HG03520 (cell line): Measurements from ENCODE around the gene USP25.

ENCODE experiments used
- ATAC-seq: cut with Tn5 transposase; IDR thresholded peaks from one replicate; pipeline ENCODE4 v1.9.1; 2021; ENCODE audit warnings: mild to moderate bottlenecking, moderate library complexity; ENCODE audit not compliant: unreplicated experiment

Gene USP25

GRCh38 chr21:15755125-15755524, 25.3 kb downstream of the USP25 start:
- ATAC-seq = no peak

- no peak for ATAC-seq
Measured at GRCh38 chr21:15759469-15759868, 29.7 kb downstream of the USP25 start.

DNA sequence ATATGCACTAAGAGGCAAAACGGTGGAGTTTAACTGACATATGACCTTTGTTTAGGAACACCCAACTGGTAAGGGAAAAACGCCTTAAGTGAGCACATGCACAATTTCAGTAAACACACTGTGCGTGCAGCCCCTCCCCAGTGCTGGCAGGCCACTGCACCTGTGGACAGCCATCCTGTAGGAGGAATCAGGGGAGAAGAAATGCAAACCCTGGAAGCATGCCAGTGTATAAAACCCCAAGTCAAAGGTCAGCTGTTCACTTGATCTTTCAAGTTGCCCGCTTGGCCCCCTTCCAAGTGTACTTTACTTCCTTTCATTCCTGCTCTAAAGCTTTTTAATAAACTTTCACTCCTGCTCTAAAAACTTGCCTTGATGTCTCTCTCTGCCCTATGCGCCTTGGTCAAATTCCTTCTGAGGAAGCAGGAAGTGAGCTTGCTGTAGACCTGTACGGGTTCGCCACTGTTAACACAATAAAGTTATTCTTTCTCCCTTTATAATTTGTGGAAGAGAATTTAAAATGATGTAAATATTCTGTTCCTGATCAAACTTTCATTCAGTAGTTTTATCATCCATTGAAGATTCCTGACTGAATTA, 31.8 kb downstream of the USP25 start:
- ATAC-seq = no peak

- no peak for ATAC-seq
Measured at GRCh38 chr21:15763359-15763758, 33.6 kb downstream of the USP25 start.

DNA sequence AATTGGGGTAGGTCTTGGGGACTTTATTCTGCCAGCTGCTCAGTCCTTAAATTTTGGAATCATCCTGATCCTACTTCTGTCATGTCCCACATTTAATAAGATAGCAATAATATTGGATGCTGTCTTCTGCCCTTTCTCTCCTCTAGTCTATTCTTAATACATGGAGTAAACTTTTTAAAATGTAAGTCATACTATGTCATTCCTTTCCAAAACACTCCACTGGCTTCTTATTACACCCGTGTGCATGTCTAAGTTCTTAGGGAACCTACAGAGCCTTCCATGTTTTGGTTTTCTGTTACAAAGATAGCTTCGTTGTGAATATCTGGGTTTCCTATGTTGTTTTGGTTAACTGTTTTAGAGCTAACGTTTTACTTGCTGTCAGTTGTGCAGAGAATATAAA, 35.1 kb downstream of the USP25 start:
- ATAC-seq = no peak

DNA sequence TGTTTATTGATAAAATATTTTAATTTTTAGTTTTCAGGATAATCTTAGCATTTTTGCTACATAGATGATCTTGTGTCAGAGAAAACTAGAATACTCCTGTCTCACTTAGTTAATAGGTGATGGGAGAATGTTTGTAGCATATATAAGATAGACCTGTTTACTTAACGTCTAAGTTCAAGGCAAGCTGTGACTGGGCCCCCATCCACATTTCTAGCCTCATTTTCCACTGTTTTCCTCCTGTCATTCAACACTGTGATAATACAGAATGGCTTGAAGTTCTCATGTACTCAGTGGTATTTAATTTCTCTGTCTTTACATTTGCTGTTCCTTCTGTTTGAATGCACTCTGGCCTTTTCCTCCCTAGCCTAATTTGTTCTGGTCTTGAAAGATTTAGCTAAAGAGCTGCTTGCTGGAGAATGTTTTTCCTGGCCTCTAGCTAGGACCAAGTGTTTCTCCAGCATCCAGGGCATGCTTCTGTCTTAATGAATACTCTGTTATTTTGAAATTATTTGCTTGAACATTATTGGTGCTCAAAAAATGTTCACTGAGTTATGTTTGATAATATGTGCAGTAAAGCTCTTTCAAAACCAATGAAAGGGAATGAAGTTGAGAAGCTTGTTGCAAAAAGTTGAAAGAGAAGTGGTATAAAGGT, 37.3 kb downstream of the USP25 start:
- ATAC-seq = no peak

- no peak for ATAC-seq
Measured at GRCh38 chr21:15768045-15768601, 38.3 kb downstream of the USP25 start.

DNA sequence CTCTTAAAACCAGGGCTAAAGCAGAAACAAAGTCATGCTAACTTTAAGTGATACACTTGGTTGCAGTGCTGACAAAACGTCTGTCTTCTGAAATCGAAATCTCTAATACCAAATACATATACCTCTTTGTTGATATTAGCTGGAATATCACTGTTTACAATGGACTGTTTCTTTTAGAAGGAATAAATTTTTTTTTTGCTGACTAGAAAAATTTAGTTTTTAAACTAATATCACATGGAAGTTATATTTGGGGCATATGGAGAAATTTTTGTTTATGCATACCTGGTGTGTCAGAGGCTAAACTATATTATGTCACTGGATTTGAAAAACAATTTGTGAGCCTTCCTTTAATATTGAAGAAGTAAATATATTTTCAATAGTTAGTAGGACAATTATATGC, 39.1 kb downstream of the USP25 start:
- no peak for ATAC-seq

DNA sequence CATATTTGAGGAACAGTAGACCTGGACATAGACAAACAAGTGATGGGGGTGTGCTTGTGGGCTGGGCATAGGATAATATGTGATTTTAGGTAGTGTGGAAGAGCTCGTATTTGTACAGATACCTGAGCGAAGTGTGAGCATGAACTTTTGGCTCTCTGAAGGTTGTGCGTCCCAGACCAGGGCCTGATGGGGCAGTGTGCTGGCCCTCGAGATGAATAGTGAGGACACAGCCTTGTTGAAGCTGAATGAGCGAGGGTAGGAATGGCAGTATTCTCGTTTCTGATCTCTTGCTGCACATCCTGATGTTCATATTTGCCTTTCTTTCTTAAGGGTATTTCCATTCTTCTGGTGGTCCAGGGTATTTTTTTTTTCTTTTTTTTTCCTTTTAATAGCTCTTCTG, 41.5 kb downstream of the USP25 start:
- ATAC-seq = no peak

GRCh38 chr21:15772654-15773053, 42.9 kb downstream of the USP25 start:
- no peak for ATAC-seq

DNA sequence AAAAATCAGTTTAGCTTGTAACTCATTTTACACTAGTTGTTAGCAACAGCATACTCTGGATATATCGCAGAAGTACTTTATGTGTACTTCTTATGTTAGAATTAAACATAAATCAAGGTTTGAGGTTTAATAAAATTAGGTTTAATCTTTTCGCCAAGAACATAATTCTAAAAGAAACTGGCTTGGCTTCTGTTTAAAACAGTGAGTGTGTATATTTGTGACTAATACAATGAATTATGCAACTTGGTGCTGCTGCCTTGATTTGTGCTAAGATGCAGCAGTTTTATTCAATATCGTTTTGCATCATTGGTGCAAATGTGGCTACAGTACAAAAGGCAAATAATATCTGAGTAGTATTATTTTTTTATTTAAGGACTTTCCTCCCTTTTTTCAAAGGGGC, 44.8 kb downstream of the USP25 start:
- no peak for ATAC-seq

- no peak for ATAC-seq
Measured at GRCh38 chr21:15775291-15775690, 45.5 kb downstream of the USP25 start.

DNA sequence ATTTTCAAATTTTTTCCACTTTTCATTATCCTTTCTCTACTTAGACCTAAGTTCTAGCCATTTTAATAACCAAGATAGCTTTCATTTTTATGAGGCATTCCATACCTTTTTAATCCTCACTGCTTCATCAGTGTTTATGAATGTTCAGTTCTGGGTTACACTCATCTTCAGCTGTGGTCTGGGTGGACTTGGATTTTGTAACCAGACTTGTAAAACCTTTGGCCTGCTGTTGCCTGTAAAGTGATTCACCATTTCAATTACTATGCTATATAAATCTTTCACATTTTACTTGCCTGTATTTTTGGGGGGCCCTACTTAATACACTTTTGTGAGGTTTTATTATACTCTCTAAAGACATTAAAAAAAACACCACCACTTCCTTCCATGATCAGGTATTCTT, 46.2 kb downstream of the USP25 start:
- ATAC-seq = no peak

GRCh38 chr21:15776818-15777217, 47.0 kb downstream of the USP25 start:
- no peak for ATAC-seq

- no peak for ATAC-seq
Measured at GRCh38 chr21:15781986-15782385, 52.2 kb downstream of the USP25 start.

- ATAC-seq = no peak
Measured at GRCh38 chr21:15788847-15789523, 59.2 kb downstream of the USP25 start.

GRCh38 chr21:15793109-15793508, 63.3 kb downstream of the USP25 start:
- no peak for ATAC-seq

DNA sequence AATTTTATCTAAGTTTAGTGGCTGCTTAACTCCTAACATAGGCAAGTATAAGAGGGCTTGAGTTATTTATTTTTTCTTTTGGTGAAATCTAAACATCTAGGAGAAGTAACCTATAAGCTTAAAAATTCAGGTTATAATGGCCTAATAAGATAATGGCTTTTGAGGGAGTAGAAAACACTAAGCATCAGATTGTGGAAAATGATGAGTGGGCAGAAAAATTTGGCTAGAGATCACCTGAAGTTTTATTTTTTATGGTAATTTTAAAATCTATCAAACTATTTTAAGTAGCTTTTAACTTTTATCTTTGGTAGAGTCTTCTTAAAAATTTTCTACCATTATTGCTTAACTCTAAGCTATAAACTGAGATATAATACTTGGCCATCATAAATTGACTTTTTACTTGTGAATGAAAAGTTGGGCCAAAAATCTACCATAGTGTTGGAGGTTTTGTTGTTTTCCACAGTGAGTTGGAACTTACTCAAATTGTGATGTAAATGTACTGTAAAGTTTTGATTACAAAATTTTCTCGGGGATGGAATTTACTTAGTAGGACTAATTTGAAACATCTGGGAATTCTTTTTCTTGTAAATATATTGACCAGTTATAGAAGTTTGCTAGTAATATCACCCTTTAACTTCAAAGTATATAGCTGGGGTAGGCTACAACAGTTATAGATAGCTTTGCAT, 63.9 kb downstream of the USP25 start:
- no peak for ATAC-seq

DNA sequence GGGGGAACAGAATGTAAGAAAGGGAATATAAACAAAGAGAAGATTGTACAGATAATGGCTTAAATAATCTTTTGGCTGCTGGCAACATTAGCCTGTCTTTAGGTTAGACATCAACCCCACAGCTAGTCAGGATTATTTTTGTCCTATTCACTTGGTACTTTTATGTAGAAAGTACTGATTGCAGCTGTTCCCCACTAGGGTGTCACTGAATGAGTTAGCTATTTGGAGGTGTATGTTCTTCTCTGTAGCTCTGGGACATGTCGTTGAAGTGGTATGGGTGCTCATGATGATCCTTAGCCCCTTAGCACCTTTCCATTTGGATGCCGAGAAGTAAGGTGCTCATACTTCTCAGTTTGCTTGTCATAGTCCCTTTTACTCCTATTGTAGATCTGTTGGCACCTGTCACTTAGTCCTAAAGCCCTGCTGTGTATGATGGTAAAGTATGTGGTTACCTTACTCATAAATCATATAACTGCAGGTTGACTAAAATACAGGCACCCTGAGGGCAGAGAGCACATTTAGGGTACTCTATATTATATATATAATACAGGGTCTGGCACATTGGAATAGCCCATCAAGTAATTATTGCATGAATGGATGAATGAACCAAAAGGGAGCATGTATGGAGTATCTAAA, 64.6 kb downstream of the USP25 start:
- no peak for ATAC-seq

- no peak for ATAC-seq
Measured at GRCh38 chr21:15795533-15795932, 65.8 kb downstream of the USP25 start.
